Mesodermal cell (in vitro differentiated cells): ENCODE data around the gene LMO3.

Experiments used
- H3K27ac ChIP-seq: 2 replicates; pipeline ENCODE4 v1.7.0; 2013; ENCODE audit warnings: mild to moderate bottlenecking, low read depth, low read length, moderate library complexity; ENCODE audit not compliant: severe bottlenecking
- H3K36me3 ChIP-seq: 2 replicates; pipeline ENCODE4 v1.7.1; 2013; ENCODE audit warnings: mild to moderate bottlenecking, low read length, moderate library complexity; ENCODE audit not compliant: control insufficient read depth, insufficient read depth
- H3K4me1 ChIP-seq: one replicate; pipeline ENCODE4 v1.7.1; 2013; ENCODE audit warnings: mild to moderate bottlenecking, low read length; ENCODE audit not compliant: insufficient read depth, control insufficient read depth, poor library complexity, severe bottlenecking
- H3K4me3 ChIP-seq: 2 replicates; pipeline ENCODE4 v1.7.0; 2013; ENCODE audit warnings: low read length, control low read depth, mild to moderate bottlenecking; ENCODE audit not compliant: insufficient read depth, poor library complexity, severe bottlenecking; ENCODE audit errors: extremely low read depth
- H3K9me3 ChIP-seq: 2 replicates; pipeline ENCODE4 v1.7.1; 2013; ENCODE audit warnings: mild to moderate bottlenecking, low read length, moderate library complexity; ENCODE audit not compliant: control insufficient read depth
- WGBS, 2 experiments: methylation state at CpG; one replicate each; pipeline ENCODE4 v1.1.5; 2013; ENCODE audit warnings: missing lambda C conversion rate in 2 of 2; ENCODE audit not compliant: insufficient coverage in 2 of 2; 5-methylcytosine and 5-hydroxymethylcytosine counted together

LMO3 gene

GRCh38 chr12:16583969-16584745 is 21.8 kb downstream of the LMO3 start:
- H3K27ac ChIP-seq, result no peak overlapping the region
- no peaks in the 10 kb centered on the region for H3K9me3 ChIP-seq
- no peak overlapping the region for H3K4me3 ChIP-seq
- 88 to 95% methylated on average over 4 of the region's 4 CpGs for WGBS, 2 experiments
- no peaks in the 10 kb centered on the region for H3K36me3 ChIP-seq
- no peaks in the 10 kb centered on the region for H3K4me1 ChIP-seq

- H3K9me3 ChIP-seq, result no peaks in the 10 kb centered on the region
- no peak overlapping the region for H3K27ac ChIP-seq
Measured at GRCh38 chr12:16581416-16581815, 24.5 kb downstream of the LMO3 start.

DNA sequence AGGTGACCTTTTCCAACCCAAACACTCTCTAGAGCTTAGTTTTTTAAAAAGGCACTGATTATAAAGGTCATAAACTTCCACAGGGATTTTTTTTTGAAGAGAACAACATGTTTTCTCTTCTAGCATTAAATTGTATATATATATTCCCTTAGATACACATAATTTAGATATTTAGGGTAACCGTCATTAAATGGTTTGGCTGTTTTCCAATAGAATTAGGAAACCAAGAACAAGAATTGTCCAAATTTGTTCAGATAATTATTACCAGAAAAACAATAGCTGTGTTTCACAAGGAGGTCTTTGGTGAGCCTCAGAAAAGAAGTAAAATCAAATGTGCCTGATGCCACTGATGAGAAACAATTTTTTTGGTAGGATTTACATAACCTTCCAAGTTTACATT is 26.9 kb downstream of the LMO3 start:
- Histone ChIP-seq H3K4me3 (no peak overlapping the region), H3K27ac (no peak overlapping the region), H3K36me3 (no peaks in the 10 kb centered on the region), H3K9me3 (no peaks in the 10 kb centered on the region), H3K4me1 (no peaks in the 10 kb centered on the region)
- no CpG with 5 or more reads among the region's 1 CpG for whole genome bisulfite sequencing, 2 experiments

More at GRCh38 chr12:16581416-16581815, 24.5 kb downstream of the LMO3 start:
- no peak overlapping the region for H3K4me3 ChIP-seq
- H3K36me3 ChIP-seq, result no peaks in the 10 kb centered on the region
- H3K4me1 ChIP-seq, result no peaks in the 10 kb centered on the region

GRCh38 chr12:16573398-16574077 is 32.4 kb downstream of the LMO3 start:
- Histone ChIP-seq H3K27ac (no peak overlapping the region), H3K9me3 (no peaks in the 10 kb centered on the region), H3K4me1 (peaks cover 2% of the 10 kb centered on the region), H3K4me3 (no peak overlapping the region), H3K36me3 (no peaks in the 10 kb centered on the region)
- 29 to 51% methylated on average over 8 to 11 of the region's 21 CpGs for whole genome bisulfite sequencing, 2 experiments

- peaks cover 2% of the 10 kb centered on the region for H3K4me1 ChIP-seq
- no peaks in the 10 kb centered on the region for H3K9me3 ChIP-seq
- H3K36me3 ChIP-seq, result no peaks in the 10 kb centered on the region
- WGBS, 2 experiments, result 57% methylated on average over 1 of the region's 1 CpG; no CpG with 5 or more reads in 1 of the 2 experiments
- H3K27ac ChIP-seq, result no peak overlapping the region
- H3K4me3 ChIP-seq, result no peak overlapping the region
Measured at GRCh38 chr12:16568873-16569272, 37.1 kb downstream of the LMO3 start.

DNA sequence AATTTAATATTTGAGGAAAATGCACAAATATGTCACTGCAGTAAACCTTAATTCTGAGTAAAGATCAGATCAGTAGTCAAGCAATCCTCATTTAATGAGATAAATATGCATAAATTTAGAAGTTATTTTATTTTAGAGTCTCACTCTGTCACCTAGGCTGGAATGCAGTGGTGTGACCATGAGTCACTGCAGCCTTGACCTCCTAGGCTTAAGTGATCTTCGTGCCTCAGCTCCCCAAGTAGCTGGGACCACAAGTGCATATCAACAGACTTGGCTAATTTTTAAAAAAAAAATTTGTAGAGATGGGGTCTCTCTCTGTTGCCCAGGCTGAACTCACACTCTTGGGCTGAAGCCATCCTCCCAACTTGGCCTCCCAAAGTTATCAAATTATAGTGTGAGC is 41.3 kb downstream of the LMO3 start:
- no peak overlapping the region for H3K4me3 ChIP-seq
- no peaks in the 10 kb centered on the region for H3K9me3 ChIP-seq
- 100% methylated on average over 1 of the region's 1 CpG for WGBS, 2 experiments
- H3K27ac ChIP-seq, result no peak overlapping the region
- no peaks in the 10 kb centered on the region for H3K4me1 ChIP-seq
- no peaks in the 10 kb centered on the region for H3K36me3 ChIP-seq

GRCh38 chr12:16563504-16563903 is 42.5 kb downstream of the LMO3 start:
- Histone ChIP-seq H3K27ac (no peak overlapping the region), H3K36me3 (no peaks in the 10 kb centered on the region), H3K9me3 (no peaks in the 10 kb centered on the region), H3K4me1 (no peaks in the 10 kb centered on the region), H3K4me3 (no peak overlapping the region)
- WGBS, 2 experiments, result no CpG with 5 or more reads among the region's 3 CpGs

DNA sequence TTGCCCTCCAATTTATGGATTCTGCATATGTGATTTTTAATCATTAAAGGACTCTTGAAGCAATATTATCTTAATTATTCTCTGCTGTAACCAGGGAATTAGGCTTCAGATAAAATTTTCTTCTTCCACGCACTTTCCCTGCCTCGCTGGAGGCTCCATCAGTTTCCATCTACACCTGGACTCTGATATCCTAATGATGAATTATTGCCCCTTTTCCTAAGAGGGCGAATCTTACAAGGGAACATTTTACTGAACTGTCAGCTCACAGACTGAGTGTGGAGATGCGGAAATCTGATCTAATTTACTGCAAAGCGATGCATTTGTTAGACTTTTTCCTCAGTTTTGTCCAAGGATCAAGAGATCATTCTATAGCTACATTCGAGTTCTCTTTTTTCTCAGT is 43.0 kb downstream of the LMO3 start:
- Histone ChIP-seq H3K4me3 (no peak overlapping the region), H3K4me1 (no peaks in the 10 kb centered on the region), H3K9me3 (no peaks in the 10 kb centered on the region), H3K36me3 (no peaks in the 10 kb centered on the region), H3K27ac (no peak overlapping the region)
- 87 to 97% methylated on average over 5 of the region's 6 CpGs for WGBS, 2 experiments

DNA sequence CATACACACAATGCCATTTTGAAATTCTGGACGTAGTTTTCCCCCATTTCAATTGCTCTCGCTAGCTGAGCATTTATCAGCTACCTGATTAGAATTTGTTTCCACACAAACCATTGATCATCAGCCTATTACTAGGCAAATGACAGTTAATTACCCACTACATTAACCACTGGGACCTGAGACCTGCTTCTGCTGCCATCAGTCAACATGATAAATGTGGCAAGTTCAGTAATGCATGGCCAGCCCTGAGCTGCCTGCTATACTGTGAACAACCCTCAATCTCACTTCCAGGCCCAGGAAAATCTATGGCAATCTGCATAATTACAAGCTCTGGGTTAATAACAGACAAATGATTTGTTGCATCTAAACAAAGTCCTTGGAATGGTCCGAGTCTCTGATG is 43.5 kb downstream of the LMO3 start:
- Histone ChIP-seq H3K9me3 (no peaks in the 10 kb centered on the region), H3K4me1 (no peaks in the 10 kb centered on the region), H3K36me3 (no peaks in the 10 kb centered on the region), H3K27ac (no peak overlapping the region), H3K4me3 (no peak overlapping the region)
- WGBS, 2 experiments, result 94 to 100% methylated on average over 3 of the region's 3 CpGs

DNA sequence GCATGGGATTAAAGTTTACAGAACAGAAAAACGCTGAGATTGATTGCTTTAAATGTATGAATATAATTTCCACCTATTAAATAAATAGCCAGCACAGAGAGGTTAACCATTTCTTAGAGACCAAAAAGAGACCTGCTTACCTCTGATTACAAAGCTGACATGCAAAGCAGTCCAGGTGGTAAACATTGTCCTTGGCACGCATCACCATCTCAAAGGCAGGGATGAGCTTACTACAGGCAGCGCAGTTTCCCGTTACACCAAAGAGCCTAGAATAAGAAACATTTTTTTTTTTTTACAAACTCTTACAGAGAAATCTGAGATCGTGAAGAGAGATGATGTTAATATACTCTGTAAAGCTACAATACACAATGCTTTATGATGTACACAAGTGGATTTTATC is 45.7 kb downstream of the LMO3 start:
- no peak overlapping the region for H3K27ac ChIP-seq
- H3K36me3 ChIP-seq, result no peaks in the 10 kb centered on the region
- no peaks in the 10 kb centered on the region for H3K9me3 ChIP-seq
- 100% methylated on average over 1 of the region's 5 CpGs for WGBS, 2 experiments
- H3K4me3 ChIP-seq, result no peak overlapping the region
- H3K4me1 ChIP-seq, result peaks cover 3% of the 10 kb centered on the region

GRCh38 chr12:16555630-16556029 is 50.3 kb downstream of the LMO3 start:
- H3K27ac ChIP-seq, result no peak overlapping the region
- WGBS, 2 experiments, result 39 to 58% methylated on average over 6 to 7 of the region's 7 CpGs
- H3K4me3 ChIP-seq, result no peak overlapping the region
- no peaks in the 10 kb centered on the region for H3K36me3 ChIP-seq
- peaks cover 5% of the 10 kb centered on the region for H3K4me1 ChIP-seq
- H3K9me3 ChIP-seq, result no peaks in the 10 kb centered on the region
